ENCODE data around the gene CEMP1. TPM values are rescaled to one million over a fixed set of nuclear protein-coding genes. Genes with fewer than 3 reads are reported as not detected.

Gene CEMP1
- total RNA-seq, 2 experiments from 2014 or later: 1.0 to 1.8 TPM

GRCh38 chr16:2507665-2508064 is 23.5 kb downstream of the CEMP1 start:
- Histone ChIP-seq H3K27ac (ENCODE audit: low read depth in 1 of 2, low read length in 2 of 2) (no peak overlapping the region), H3K9me3 (ENCODE audit: control insufficient read depth in 1 of 2, insufficient read depth in 1 of 2, low read length in 2 of 2) (no peaks in the 10 kb centered on the region), H3K4me3 (ENCODE audit: low read length) (no peak overlapping the region), H3K4me1 (ENCODE audit: insufficient read depth, low read length) (peaks cover 6% of the 10 kb centered on the region), H3K36me3 (ENCODE audit: insufficient read depth, low read length) (no peaks in the 10 kb centered on the region), H3K27me3 (ENCODE audit: control insufficient read depth in 1 of 2, insufficient read depth in 2 of 2, low read length in 2 of 2) (no peaks in the 10 kb centered on the region)
- intact Hi-C loops (cut with DNase I, micrococcal nuclease): no loop called here
- POLR2A ChIA-PET: no interaction called here
- Mint-ChIP-seq H3K36me3 (ENCODE audit: low read depth) (no peaks in the 10 kb centered on the region), H3K4me1 (ENCODE audit: low read depth) (peaks cover 7% of the 10 kb centered on the region), H3K27ac (no peak overlapping the region), H3K27me3 (no peaks in the 10 kb centered on the region), H3K9me3 (no peaks in the 10 kb centered on the region), H3K4me3 (no peak overlapping the region)
- TF ChIP-seq CTCF (IDR thresholded peaks at IDR 0.05): no peak
- CTCF ChIA-PET: no interaction called here
- ATAC-seq (ENCODE audit: poor library complexity): no peak
- DNase-seq: peak in 2 of 14 experiments; percentile 50 to 56

DNA sequence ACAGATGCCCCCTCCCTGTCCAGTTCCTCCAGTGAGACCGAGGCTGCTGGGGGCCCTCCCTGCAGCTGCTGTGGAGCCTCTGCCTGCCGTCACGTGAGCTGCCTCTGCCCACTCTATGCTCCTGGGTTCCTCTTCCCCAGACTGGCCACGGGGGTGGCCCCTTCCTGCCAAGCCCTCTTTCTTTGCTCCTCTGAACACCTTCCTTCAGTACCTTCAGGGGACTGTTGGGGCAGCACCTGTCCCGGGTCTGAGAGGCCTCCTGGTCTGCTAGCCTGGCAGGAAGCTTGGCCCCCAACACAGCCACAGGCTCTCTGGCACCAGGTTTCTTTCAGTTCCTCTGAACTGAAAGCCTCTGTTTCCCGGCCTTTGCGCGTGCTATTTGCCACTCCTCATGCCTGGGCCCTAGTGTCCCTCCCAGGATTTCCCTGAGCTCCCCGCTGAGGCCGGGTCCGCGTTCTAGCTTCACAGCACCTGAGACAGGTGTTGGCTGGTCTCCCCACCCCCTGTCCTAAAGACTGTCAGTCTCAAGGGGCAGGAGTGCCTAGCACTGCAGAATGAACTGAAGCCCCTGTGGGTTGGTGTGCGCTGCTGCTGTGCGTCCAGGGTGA is 24.1 kb downstream of the CEMP1 start:
- POLR2A ChIA-PET: no interaction called here
- no peak for TF ChIP-seq CTCF (IDR thresholded peaks at IDR 0.05)

DNA sequence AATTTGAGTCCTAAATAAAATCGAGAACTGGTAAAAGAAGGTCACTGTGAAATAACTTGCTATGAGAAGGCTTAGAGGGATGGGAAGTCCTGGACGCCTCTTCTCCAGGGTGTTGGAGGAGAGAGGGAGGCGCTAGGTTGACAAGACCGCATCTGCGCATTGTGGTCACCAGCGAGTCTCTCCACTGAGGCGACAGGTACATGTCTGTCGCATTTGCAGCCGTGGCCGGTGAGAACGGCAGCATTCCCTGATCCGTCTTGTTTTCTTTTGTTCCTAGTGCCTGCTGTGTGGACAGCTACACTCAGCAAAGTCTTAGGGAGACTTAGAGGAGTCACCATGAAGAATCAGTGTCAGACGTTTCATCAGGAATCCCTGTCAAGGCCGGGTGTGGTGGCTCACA is 25.5 kb downstream of the CEMP1 start:
- no peak for ATAC-seq (ENCODE audit: poor library complexity)
- H3K9me3 Mint-ChIP-seq: no peaks in the 10 kb centered on the region
- H3K36me3 Mint-ChIP-seq (ENCODE audit: low read depth): no peaks in the 10 kb centered on the region
- Histone ChIP-seq H3K4me3 (ENCODE audit: low read length) (no peak overlapping the region), H3K27ac (ENCODE audit: low read depth in 1 of 2, low read length in 2 of 2) (no peak overlapping the region), H3K36me3 (ENCODE audit: insufficient read depth, low read length) (no peaks in the 10 kb centered on the region), H3K27me3 (ENCODE audit: control insufficient read depth in 1 of 2, insufficient read depth in 2 of 2, low read length in 2 of 2) (no peaks in the 10 kb centered on the region), H3K4me1 (ENCODE audit: insufficient read depth, low read length) (peaks cover 11% of the 10 kb centered on the region), H3K9me3 (ENCODE audit: control insufficient read depth in 1 of 2, insufficient read depth in 1 of 2, low read length in 2 of 2) (no peaks in the 10 kb centered on the region)
- no peaks in the 10 kb centered on the region for H3K27me3 Mint-ChIP-seq
- TF ChIP-seq CTCF (IDR thresholded peaks at IDR 0.05): no peak
- no peak overlapping the region for H3K4me3 Mint-ChIP-seq
- intact Hi-C loops (cut with DNase I, micrococcal nuclease): no loop called here
- ChIA-PET POLR2A (no interaction called here), CTCF (no interaction called here)
- no peak overlapping the region for H3K27ac Mint-ChIP-seq
- peaks cover 4% of the 10 kb centered on the region for H3K4me1 Mint-ChIP-seq (ENCODE audit: low read depth)
- DNase-seq: peak in 1 of 14 experiments; percentile 12

More for the DNA sequence above, 24.1 kb downstream of the CEMP1 start:
- DNase-seq (no peak), ATAC-seq (ENCODE audit: poor library complexity) (peak; percentile 34)
- H3K27me3 ChIP-seq (ENCODE audit: control insufficient read depth in 1 of 2, insufficient read depth in 2 of 2, low read length in 2 of 2): no peaks in the 10 kb centered on the region
- CTCF ChIA-PET: no interaction called here
- no peak overlapping the region for H3K4me3 ChIP-seq (ENCODE audit: low read length)
- no peaks in the 10 kb centered on the region for H3K27me3 Mint-ChIP-seq
- H3K4me1 ChIP-seq (ENCODE audit: insufficient read depth, low read length): peaks cover 4% of the 10 kb centered on the region
- no peaks in the 10 kb centered on the region for H3K9me3 ChIP-seq (ENCODE audit: control insufficient read depth in 1 of 2, insufficient read depth in 1 of 2, low read length in 2 of 2)
- H3K4me3 Mint-ChIP-seq: no peak overlapping the region
- no peak overlapping the region for H3K27ac ChIP-seq (ENCODE audit: low read depth in 1 of 2, low read length in 2 of 2)
- intact Hi-C loops (cut with DNase I, micrococcal nuclease): no loop called here
- H3K36me3 Mint-ChIP-seq (ENCODE audit: low read depth): no peaks in the 10 kb centered on the region
- H3K27ac Mint-ChIP-seq: no peak overlapping the region
- H3K4me1 Mint-ChIP-seq (ENCODE audit: low read depth): peaks cover 2% of the 10 kb centered on the region
- no peaks in the 10 kb centered on the region for H3K9me3 Mint-ChIP-seq
- H3K36me3 ChIP-seq (ENCODE audit: insufficient read depth, low read length): no peaks in the 10 kb centered on the region
